ENCODE data around the gene TMEM106A.
"Not testable (repeated sequence)": the region's sequence is repeated elsewhere in the genome, so short reads cannot be mapped to it uniquely, and the experiment has no call there.

DNA sequence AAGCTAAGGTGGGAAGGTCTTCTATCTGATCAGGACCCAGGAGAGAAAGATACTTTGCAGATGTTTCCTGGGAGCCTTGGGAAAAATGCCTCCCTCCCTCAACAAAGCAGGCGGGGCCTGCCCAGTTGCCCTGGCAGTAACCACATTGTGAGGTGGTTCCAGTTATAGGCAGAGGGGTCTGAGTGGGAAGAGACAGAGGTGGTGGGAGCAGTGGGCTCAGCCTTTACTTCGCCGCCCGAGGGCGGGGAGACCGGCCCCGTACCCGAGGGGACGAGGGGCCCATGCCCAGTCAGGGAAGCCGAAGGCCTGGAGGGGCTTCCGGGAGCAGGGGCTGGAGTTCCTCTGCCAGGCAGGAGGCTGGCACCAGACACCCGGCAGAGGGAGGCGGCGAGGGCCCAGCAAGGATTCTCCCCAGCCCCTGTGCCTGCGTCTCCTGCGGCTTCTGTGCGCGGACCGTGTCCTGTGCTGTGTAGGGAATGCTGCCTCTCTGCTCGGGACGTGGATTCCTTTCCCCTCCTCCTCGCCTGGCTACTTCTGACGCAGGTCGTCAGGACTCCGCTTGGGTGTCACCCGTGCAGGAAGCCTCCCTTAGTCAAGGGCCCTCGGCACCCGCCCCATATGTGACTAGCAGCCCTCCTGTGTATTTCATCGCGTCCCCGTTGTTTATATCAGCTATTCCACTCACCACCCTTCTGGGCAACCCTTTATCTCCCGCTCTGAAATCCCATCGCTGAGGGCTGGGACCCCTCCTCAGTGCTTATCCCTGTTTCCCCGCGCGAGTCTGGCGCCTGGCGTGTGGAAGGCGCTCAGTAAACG is 19.7 kb downstream of the TMEM106A start:
- not testable (repeated sequence) for TF ChIP-seq POLR2AphosphoS5 (IDR thresholded peaks at IDR 0.05; ENCODE audit: low read depth, low read length); TAF1 (IDR thresholded peaks at IDR 0.05; ENCODE audit: low read depth, low read length); POLR2A (IDR thresholded peaks at IDR 0.05; ENCODE audit: low read depth, low read length); POU2F2 (IDR thresholded peaks at IDR 0.05; ENCODE audit: low read depth, low read length); PAX5 (IDR thresholded peaks at IDR 0.05; ENCODE audit: insufficient read depth, low read length, severe bottlenecking); SPI1 (IDR thresholded peaks at IDR 0.05; ENCODE audit: low read depth, low read length)
